WI38 (cell line): ENCODE data around the gene HERPUD1.
A peak's percentile ranks its signal among the peaks of the same experiment; 100 is the strongest.

Source experiments
- H3K4me3 ChIP-seq: 2 replicates; pipeline ENCODE4 v1.5.1; 2011; ENCODE audit warnings: low read depth, mild to moderate bottlenecking, control low read depth, low read length
- CTCF ChIP-seq: IDR thresholded peaks from 2 replicates; pipeline ENCODE4 v1.5.1; 2012; ENCODE audit warnings: low read depth, mild to moderate bottlenecking, control low read depth, low read length

HERPUD1 gene

GRCh38 chr16:56929639-56930038 is 2.3 kb upstream of the HERPUD1 start:
- TF ChIP-seq CTCF, result no peak
- H3K4me3 ChIP-seq, result no peak overlapping the region

GRCh38 chr16:56930486-56931270 is 1.3 kb upstream of the HERPUD1 start:
- H3K4me3 ChIP-seq, result no peak overlapping the region
- TF ChIP-seq CTCF, result no peak

GRCh38 chr16:56931271-56931891 is 561 bp upstream of the HERPUD1 start:
- peak overlapping the region; percentile 34 for H3K4me3 ChIP-seq
- TF ChIP-seq CTCF, result no peak

GRCh38 chr16:56932721-56933619 is 1.0 kb downstream of the HERPUD1 start:
- no peak for TF ChIP-seq CTCF
- H3K4me3 ChIP-seq, result peak overlapping the region; percentile 99

- no peak for TF ChIP-seq CTCF
Observed at GRCh38 chr16:56933828-56934598, 2.1 kb downstream of the HERPUD1 start.

GRCh38 chr16:56934599-56935145 is 2.7 kb downstream of the HERPUD1 start:
- H3K4me3 ChIP-seq, result peak overlapping the region; percentile 99

More at GRCh38 chr16:56933828-56934598, 2.1 kb downstream of the HERPUD1 start:
- H3K4me3 ChIP-seq, result peak overlapping the region; percentile 99

GRCh38 chr16:56935201-56935600 is 3.3 kb downstream of the HERPUD1 start:
- TF ChIP-seq CTCF, result no peak
- peak overlapping the region; percentile 7; the same call in 1 of the 2 replicates for H3K4me3 ChIP-seq
